Thoracic aorta (tissue), 2 donors: Measurements from ENCODE around the gene HSPA12A. TPM values are rescaled to one million over a fixed set of nuclear protein-coding genes. Genes with fewer than 3 reads are reported as not detected.

Source experiments
- ATAC-seq: fragments of 150-250 bp; one replicate; pipeline ENCODE4 v1.8.0; 2017; ENCODE audit warnings: low read depth; ENCODE audit not compliant: insufficient number of reproducible peaks, low FRiP score
- DNase-seq: peaks from one replicate; pipeline ENCODE4 v3.0.0-alpha.2; 2020; ENCODE audit warnings: low spot score
- H3K27ac ChIP-seq, 2 donors: fragments of 200-600 bp; sonication (generic); 1 replicate in 1 of 2; 2 replicates in 1 of 2; pipeline ENCODE4 v1.5.1; 2016; ENCODE audit warnings: mild to moderate bottlenecking in 2 of 2, moderate library complexity in 2 of 2
- H3K27me3 ChIP-seq: fragments of 200-600 bp; sonication (generic); replicated peaks from 2 replicates; pipeline ENCODE4 v1.6.0; 2016; ENCODE audit warnings: mild to moderate bottlenecking; ENCODE audit not compliant: insufficient read depth
- H3K36me3 ChIP-seq: fragments of 200-600 bp; sonication (generic); one replicate; pipeline ENCODE4 v1.5.1; 2016
- H3K4me1 ChIP-seq, 2 donors: fragments of 200-600 bp; sonication (generic); 1 replicate in 1 of 2; 2 replicates in 1 of 2; pipeline versions ENCODE4 v1.5.1 to v1.6.0; 2016; ENCODE audit warnings: low read depth in 2 of 2, mild to moderate bottlenecking in 1 of 2; ENCODE audit not compliant: control insufficient read depth in 1 of 2
- H3K4me3 ChIP-seq: fragments of 200-600 bp; sonication (generic); 2 replicates; pipeline ENCODE4 v1.5.1; 2016; ENCODE audit warnings: mild to moderate bottlenecking
- H3K9me3 ChIP-seq: fragments of 200-600 bp; sonication (generic); 2 replicates; pipeline ENCODE4 v1.5.1; 2016
- CTCF ChIP-seq: fragments of 200-600 bp; sonication (generic); IDR thresholded peaks from one replicate; pipeline ENCODE4 v1.5.1; 2019; ENCODE audit warnings: antibody characterized with exemption
- total RNA-seq, 2 donors: library from RNA; depleted of rRNA; stranded (reverse); fragments of >200 nt; gene quantifications; one replicate each; pipeline versions ENCODE4 v1.1.0 to v1.2.3, GENCODE V29; 2016

The HSPA12A gene
- total RNA-seq, 2 donors from 2014 or later: 10.2 to 13.6 TPM

GRCh38 chr10:116637830-116638229 lies 104.5 kb downstream of the HSPA12A start:
- no peaks in the 10 kb centered on the region for H3K9me3 ChIP-seq
- DNase-seq: no peak
- no peaks in the 10 kb centered on the region for H3K27me3 ChIP-seq
- no peak overlapping the region for H3K4me3 ChIP-seq
- no peak for ATAC-seq
- no peaks in the 10 kb centered on the region for H3K36me3 ChIP-seq
- no peak overlapping the region for H3K27ac ChIP-seq
- no peak for TF ChIP-seq CTCF
- no peaks in the 10 kb centered on the region for H3K4me1 ChIP-seq

- H3K4me3 ChIP-seq: no peak overlapping the region
- H3K27ac ChIP-seq: no peak overlapping the region
- ATAC-seq: no peak
- H3K36me3 ChIP-seq: no peaks in the 10 kb centered on the region
- no peak for DNase-seq
- no peaks in the 10 kb centered on the region for H3K9me3 ChIP-seq
- H3K27me3 ChIP-seq: no peaks in the 10 kb centered on the region
- no peaks in the 10 kb centered on the region for H3K4me1 ChIP-seq
- no peak for TF ChIP-seq CTCF
These were observed 105.4 kb downstream of the HSPA12A start for GRCh38 chr10:116636976-116637375.

- Histone ChIP-seq H3K27me3 (no peaks in the 10 kb centered on the region), H3K4me3 (no peak overlapping the region), H3K4me1 (no peaks in the 10 kb centered on the region), H3K9me3 (no peaks in the 10 kb centered on the region), H3K27ac (no peak overlapping the region), H3K36me3 (no peaks in the 10 kb centered on the region)
- no peak for TF ChIP-seq CTCF
- ATAC-seq (no peak), DNase-seq (no peak)
These were observed 106.0 kb downstream of the HSPA12A start for GRCh38 chr10:116636385-116636784.

GRCh38 chr10:116634126-116634975 lies 108.0 kb downstream of the HSPA12A start:
- H3K9me3 ChIP-seq: no peaks in the 10 kb centered on the region
- no peak for ATAC-seq
- H3K4me1 ChIP-seq: no peaks in the 10 kb centered on the region
- H3K27ac ChIP-seq: no peak overlapping the region
- H3K4me3 ChIP-seq: no peak overlapping the region
- no peaks in the 10 kb centered on the region for H3K36me3 ChIP-seq
- no peaks in the 10 kb centered on the region for H3K27me3 ChIP-seq
- no peak for TF ChIP-seq CTCF
- DNase-seq: no peak

- DNase-seq (no peak), ATAC-seq (no peak)
- no peak for TF ChIP-seq CTCF
- no peaks in the 10 kb centered on the region for H3K4me1 ChIP-seq
- H3K9me3 ChIP-seq: no peaks in the 10 kb centered on the region
- H3K27ac ChIP-seq: no peak overlapping the region
- no peaks in the 10 kb centered on the region for H3K36me3 ChIP-seq
- H3K4me3 ChIP-seq: no peak overlapping the region
- H3K27me3 ChIP-seq: no peaks in the 10 kb centered on the region
These were observed 109.2 kb downstream of the HSPA12A start for GRCh38 chr10:116633216-116633600.
